ENCODE measurements around the gene MAP6.

The MAP6 gene

GRCh38 chr11:75668451-75669297 lies at the start of gene MAP6:
Gene MAP6, minus strand, starts transcription at chr11:75669038. Its CDS starts 669 bp downstream, at chr11:75668369.
- Histone ChIP-seq H3K4me1 (ENCODE audit: control insufficient read depth in 1 of 2, insufficient read depth in 2 of 2, low read length in 2 of 2) (peaks cover 4 to 12% of the 10 kb centered on the region in 2 donors), H3K4me3 (ENCODE audit: low read depth in 1 of 2, low read length in 2 of 2) (peak within 1 kb of the TSS; percentile 24 to 59), H3K36me3 (ENCODE audit: control insufficient read depth in 1 of 2, insufficient read depth in 2 of 2, low read length in 2 of 2) (no peaks in the 10 kb centered on the region), H3K9ac (ENCODE audit: low read depth in 1 of 2, low read length in 2 of 2) (no peak within 1 kb of the TSS), H3K27ac (ENCODE audit: low read depth, low read length) (no peak within 1 kb of the TSS), H3K9me3 (ENCODE audit: control insufficient read depth in 1 of 2, low read length in 2 of 2) (no peaks in the 10 kb centered on the region), H3K27me3 (ENCODE audit: control insufficient read depth in 1 of 2, insufficient read depth in 2 of 2, low read length in 2 of 2) (peaks cover 51 to 66% of the 10 kb centered on the region in 2 donors)

GRCh38 chr11:75717608-75718418 lies 49.0 kb upstream of the MAP6 start, which contains the start of gene MOGAT2:
Gene MOGAT2, plus strand, starts transcription at chr11:75717838. Its CDS starts 51 bp downstream, at chr11:75717889.
- peak within 1 kb of the TSS; percentile 76 for H3K27ac ChIP-seq (ENCODE audit: low read depth, low read length)
- H3K9me3 ChIP-seq (ENCODE audit: control insufficient read depth in 1 of 2, low read length in 2 of 2): no peaks in the 10 kb centered on the region
- peak within 1 kb of the TSS; percentile 84 to 87 for H3K9ac ChIP-seq (ENCODE audit: low read depth in 1 of 2, low read length in 2 of 2)
- H3K4me1 ChIP-seq (ENCODE audit: control insufficient read depth in 1 of 2, insufficient read depth in 2 of 2, low read length in 2 of 2): peaks cover 44 to 46% of the 10 kb centered on the region in 2 donors
- no peaks in the 10 kb centered on the region for H3K36me3 ChIP-seq (ENCODE audit: control insufficient read depth in 1 of 2, insufficient read depth in 2 of 2, low read length in 2 of 2)
- no peaks in the 10 kb centered on the region for H3K27me3 ChIP-seq (ENCODE audit: control insufficient read depth in 1 of 2, insufficient read depth in 2 of 2, low read length in 2 of 2)
- peak within 1 kb of the TSS; percentile 82 to 84 for H3K4me3 ChIP-seq (ENCODE audit: low read depth in 1 of 2, low read length in 2 of 2)

GRCh38 chr11:75716659-75717058 lies 47.8 kb upstream of the MAP6 start:
- H3K4me3 ChIP-seq (ENCODE audit: low read depth in 1 of 2, low read length in 2 of 2): no peak overlapping the region
- no peaks in the 10 kb centered on the region for H3K36me3 ChIP-seq (ENCODE audit: control insufficient read depth in 1 of 2, insufficient read depth in 2 of 2, low read length in 2 of 2)
- no peak overlapping the region for H3K9ac ChIP-seq (ENCODE audit: low read depth in 1 of 2, low read length in 2 of 2)
- no peaks in the 10 kb centered on the region for H3K9me3 ChIP-seq (ENCODE audit: control insufficient read depth in 1 of 2, low read length in 2 of 2)
- H3K4me1 ChIP-seq (ENCODE audit: control insufficient read depth in 1 of 2, insufficient read depth in 2 of 2, low read length in 2 of 2): peaks cover 33 to 37% of the 10 kb centered on the region in 2 donors
- H3K27ac ChIP-seq (ENCODE audit: low read depth, low read length): no peak overlapping the region
- H3K27me3 ChIP-seq (ENCODE audit: control insufficient read depth in 1 of 2, insufficient read depth in 2 of 2, low read length in 2 of 2): no peaks in the 10 kb centered on the region

DNA sequence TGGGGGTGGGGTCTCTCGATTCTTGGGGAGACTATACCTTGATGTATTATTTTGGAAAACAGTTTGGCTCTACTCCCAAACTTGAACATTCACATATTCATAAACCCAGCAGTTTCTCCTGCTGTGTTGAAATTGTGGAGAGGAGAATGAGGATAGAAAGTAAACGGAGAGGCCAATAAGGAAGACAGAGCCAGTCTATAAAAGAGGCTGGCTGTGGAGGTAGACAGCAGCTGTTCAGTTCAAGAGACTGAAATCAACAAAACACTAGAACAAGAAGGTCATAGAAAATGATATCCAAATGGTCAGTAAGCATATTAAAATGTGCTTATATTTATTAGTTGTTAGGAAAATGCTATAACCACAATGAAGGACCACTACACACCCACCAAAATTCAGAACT lies 46.9 kb upstream of the MAP6 start:
- Histone ChIP-seq H3K36me3 (ENCODE audit: control insufficient read depth in 1 of 2, insufficient read depth in 2 of 2, low read length in 2 of 2) (no peaks in the 10 kb centered on the region), H3K27me3 (ENCODE audit: control insufficient read depth in 1 of 2, insufficient read depth in 2 of 2, low read length in 2 of 2) (no peaks in the 10 kb centered on the region), H3K9ac (ENCODE audit: low read depth in 1 of 2, low read length in 2 of 2) (no peak overlapping the region), H3K9me3 (ENCODE audit: control insufficient read depth in 1 of 2, low read length in 2 of 2) (no peaks in the 10 kb centered on the region), H3K4me1 (ENCODE audit: control insufficient read depth in 1 of 2, insufficient read depth in 2 of 2, low read length in 2 of 2) (peaks cover 30 to 31% of the 10 kb centered on the region in 2 donors), H3K4me3 (ENCODE audit: low read depth in 1 of 2, low read length in 2 of 2) (no peak overlapping the region), H3K27ac (ENCODE audit: low read depth, low read length) (no peak overlapping the region)

DNA sequence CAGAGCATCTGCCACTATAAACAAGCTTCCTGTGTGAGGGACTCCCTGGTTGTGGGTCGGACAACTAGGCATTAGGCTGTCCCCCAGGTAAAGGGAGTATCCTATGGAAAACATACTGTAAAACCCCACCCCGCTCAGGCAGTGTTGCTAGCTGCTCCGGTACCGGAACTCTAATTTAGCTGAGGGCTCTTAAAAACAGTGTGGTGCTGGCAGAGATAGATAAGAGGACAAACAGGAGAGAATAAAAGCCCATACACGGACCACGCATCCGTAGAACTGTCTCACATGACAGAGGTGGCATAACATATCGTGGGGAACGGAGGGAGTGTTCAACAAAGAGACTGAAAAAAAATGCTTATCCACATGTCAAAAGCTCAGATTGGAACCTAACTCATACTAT lies 45.4 kb upstream of the MAP6 start:
- Histone ChIP-seq H3K4me3 (ENCODE audit: low read depth in 1 of 2, low read length in 2 of 2) (no peak overlapping the region), H3K36me3 (ENCODE audit: control insufficient read depth in 1 of 2, insufficient read depth in 2 of 2, low read length in 2 of 2) (no peaks in the 10 kb centered on the region), H3K27ac (ENCODE audit: low read depth, low read length) (no peak overlapping the region), H3K9me3 (ENCODE audit: control insufficient read depth in 1 of 2, low read length in 2 of 2) (no peaks in the 10 kb centered on the region), H3K27me3 (ENCODE audit: control insufficient read depth in 1 of 2, insufficient read depth in 2 of 2, low read length in 2 of 2) (no peaks in the 10 kb centered on the region), H3K4me1 (ENCODE audit: control insufficient read depth in 1 of 2, insufficient read depth in 2 of 2, low read length in 2 of 2) (peaks cover 23 to 25% of the 10 kb centered on the region in 2 donors), H3K9ac (ENCODE audit: low read depth in 1 of 2, low read length in 2 of 2) (no peak overlapping the region)

- no peaks in the 10 kb centered on the region for H3K9me3 ChIP-seq (ENCODE audit: control insufficient read depth in 1 of 2, low read length in 2 of 2)
- no peaks in the 10 kb centered on the region for H3K27me3 ChIP-seq (ENCODE audit: control insufficient read depth in 1 of 2, insufficient read depth in 2 of 2, low read length in 2 of 2)
- H3K9ac ChIP-seq (ENCODE audit: low read depth in 1 of 2, low read length in 2 of 2): peak overlapping the region; percentile 28 to 31
- H3K4me1 ChIP-seq (ENCODE audit: control insufficient read depth in 1 of 2, insufficient read depth in 2 of 2, low read length in 2 of 2): peaks cover 7 to 11% of the 10 kb centered on the region in 2 donors
- H3K4me3 ChIP-seq (ENCODE audit: low read depth in 1 of 2, low read length in 2 of 2): peak overlapping the region; percentile 39 to 46
- no peak overlapping the region for H3K27ac ChIP-seq (ENCODE audit: low read depth, low read length)
- no peaks in the 10 kb centered on the region for H3K36me3 ChIP-seq (ENCODE audit: control insufficient read depth in 1 of 2, insufficient read depth in 2 of 2, low read length in 2 of 2)
These were observed 37.5 kb upstream of the MAP6 start for GRCh38 chr11:75706260-75706729.

DNA sequence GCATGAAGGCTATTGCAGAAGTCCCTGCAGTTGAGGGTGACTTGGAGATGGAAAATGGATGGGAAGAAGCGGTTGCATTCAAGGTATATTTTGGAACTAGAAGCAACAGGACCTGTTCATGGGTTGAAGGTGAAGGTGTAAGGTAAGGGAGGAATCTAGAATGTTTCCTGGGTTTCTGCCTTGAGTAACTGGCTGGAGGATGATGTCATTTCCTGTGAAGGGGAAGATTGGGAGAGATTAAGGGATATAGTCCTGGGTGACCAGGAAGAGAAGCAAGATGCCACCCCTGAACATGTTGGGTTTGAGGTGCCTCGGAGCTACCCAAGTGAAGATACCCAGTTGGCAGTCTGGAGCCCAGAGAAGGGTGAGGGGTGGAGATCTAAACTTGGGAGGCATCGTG lies 36.7 kb upstream of the MAP6 start:
- Histone ChIP-seq H3K9ac (ENCODE audit: low read depth in 1 of 2, low read length in 2 of 2) (no peak overlapping the region), H3K4me3 (ENCODE audit: low read depth in 1 of 2, low read length in 2 of 2) (no peak overlapping the region), H3K27ac (ENCODE audit: low read depth, low read length) (no peak overlapping the region), H3K36me3 (ENCODE audit: control insufficient read depth in 1 of 2, insufficient read depth in 2 of 2, low read length in 2 of 2) (no peaks in the 10 kb centered on the region), H3K4me1 (ENCODE audit: control insufficient read depth in 1 of 2, insufficient read depth in 2 of 2, low read length in 2 of 2) (peaks cover 7 to 11% of the 10 kb centered on the region in 2 donors), H3K9me3 (ENCODE audit: control insufficient read depth in 1 of 2, low read length in 2 of 2) (no peaks in the 10 kb centered on the region), H3K27me3 (ENCODE audit: control insufficient read depth in 1 of 2, insufficient read depth in 2 of 2, low read length in 2 of 2) (no peaks in the 10 kb centered on the region)

- no peak overlapping the region for H3K4me3 ChIP-seq (ENCODE audit: low read depth in 1 of 2, low read length in 2 of 2)
- H3K36me3 ChIP-seq (ENCODE audit: control insufficient read depth in 1 of 2, insufficient read depth in 2 of 2, low read length in 2 of 2): no peaks in the 10 kb centered on the region
- H3K27ac ChIP-seq (ENCODE audit: low read depth, low read length): no peak overlapping the region
- H3K9me3 ChIP-seq (ENCODE audit: control insufficient read depth in 1 of 2, low read length in 2 of 2): no peaks in the 10 kb centered on the region
- no peaks in the 10 kb centered on the region for H3K27me3 ChIP-seq (ENCODE audit: control insufficient read depth in 1 of 2, insufficient read depth in 2 of 2, low read length in 2 of 2)
- H3K4me1 ChIP-seq (ENCODE audit: control insufficient read depth in 1 of 2, insufficient read depth in 2 of 2, low read length in 2 of 2): peaks cover 7 to 11% of the 10 kb centered on the region in 2 donors
- H3K9ac ChIP-seq (ENCODE audit: low read depth in 1 of 2, low read length in 2 of 2): no peak overlapping the region
These were observed 34.9 kb upstream of the MAP6 start for GRCh38 chr11:75703695-75704237.

- Histone ChIP-seq H3K36me3 (ENCODE audit: control insufficient read depth in 1 of 2, insufficient read depth in 2 of 2, low read length in 2 of 2) (no peaks in the 10 kb centered on the region), H3K4me1 (ENCODE audit: control insufficient read depth in 1 of 2, insufficient read depth in 2 of 2, low read length in 2 of 2) (peaks cover 1 to 5% of the 10 kb centered on the region in 2 donors), H3K9me3 (ENCODE audit: control insufficient read depth in 1 of 2, low read length in 2 of 2) (no peaks in the 10 kb centered on the region), H3K27ac (ENCODE audit: low read depth, low read length) (no peak overlapping the region), H3K9ac (ENCODE audit: low read depth in 1 of 2, low read length in 2 of 2) (no peak overlapping the region), H3K27me3 (ENCODE audit: control insufficient read depth in 1 of 2, insufficient read depth in 2 of 2, low read length in 2 of 2) (no peaks in the 10 kb centered on the region), H3K4me3 (ENCODE audit: low read depth in 1 of 2, low read length in 2 of 2) (no peak overlapping the region)
These were observed 32.1 kb upstream of the MAP6 start for GRCh38 chr11:75700940-75701339.
